ENCODE results near the gene MRPL34. TPM values are rescaled to one million over a fixed set of nuclear protein-coding genes. Genes with fewer than 3 reads are reported as not detected.
A peak's percentile ranks its signal among the peaks of the same experiment; 100 is the strongest.
"Not testable (repeated sequence)": the region's sequence is repeated elsewhere in the genome, so short reads cannot be mapped to it uniquely, and the experiment has no call there.

MRPL34 gene
- total RNA-seq, 1 donor from 2014 or later = 47.7 TPM

DNA sequence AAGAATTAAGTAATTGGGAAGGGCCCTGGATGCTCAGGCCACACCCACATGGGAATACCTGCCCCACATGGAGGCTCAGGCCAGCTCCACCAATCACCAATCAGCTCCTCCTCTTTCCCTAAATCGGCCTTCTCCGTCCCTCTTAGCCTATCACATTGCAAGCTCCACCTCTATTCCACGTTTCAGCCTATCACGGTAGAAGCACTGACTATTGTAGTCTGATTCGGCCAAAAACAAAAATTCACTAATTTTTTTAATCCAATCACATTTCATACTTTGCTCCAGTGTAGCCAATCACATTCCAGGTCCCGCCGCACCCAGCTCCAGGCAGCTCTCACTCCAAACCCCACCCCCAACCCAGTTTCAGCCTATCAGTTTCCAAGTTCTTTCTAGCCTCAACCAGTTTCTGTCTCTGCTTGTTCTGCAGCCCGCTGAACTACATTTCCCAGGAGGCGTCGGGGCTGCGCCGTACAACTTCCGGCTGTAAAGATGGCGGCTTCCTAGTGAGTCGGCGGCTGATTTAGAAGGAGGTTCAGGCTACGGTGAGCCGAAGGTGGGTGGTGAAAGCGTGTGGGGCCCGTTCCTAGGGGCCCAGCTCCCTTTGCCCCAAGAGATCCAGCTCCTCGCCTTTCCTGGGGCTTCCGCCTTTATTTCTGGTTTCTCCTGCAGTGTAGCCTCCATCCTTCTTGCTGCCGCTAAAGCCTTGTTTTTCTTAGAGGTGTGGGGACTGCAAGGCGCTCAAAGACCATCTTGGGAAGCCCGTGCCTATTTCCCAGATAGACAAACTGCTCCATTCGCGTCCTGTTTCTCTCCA lies 38.5 kb upstream of the MRPL34 start, which contains the start of gene BABAM1:
Gene BABAM1 (plus strand): TSS at position 469 of the 814 bp plus-strand sequence. CDS start 1,364 bp downstream, outside the sequence.
- H3K27me3 Mint-ChIP-seq (ENCODE audit: low read depth) = no peaks in the 10 kb centered on the region
- DNase-seq (ENCODE audit: low spot score in 2 of 2, unreplicated experiment in 2 of 2) = peak; percentile 84 to 91
- H3K27ac Mint-ChIP-seq = peak within 1 kb of the TSS; percentile 85
- peaks cover 8% of the 10 kb centered on the region for H3K36me3 Mint-ChIP-seq
- H3K4me1 Mint-ChIP-seq = peaks cover 8% of the 10 kb centered on the region
- H3K9me3 Mint-ChIP-seq = no peaks in the 10 kb centered on the region
- TF ChIP-seq, protein P1, sequence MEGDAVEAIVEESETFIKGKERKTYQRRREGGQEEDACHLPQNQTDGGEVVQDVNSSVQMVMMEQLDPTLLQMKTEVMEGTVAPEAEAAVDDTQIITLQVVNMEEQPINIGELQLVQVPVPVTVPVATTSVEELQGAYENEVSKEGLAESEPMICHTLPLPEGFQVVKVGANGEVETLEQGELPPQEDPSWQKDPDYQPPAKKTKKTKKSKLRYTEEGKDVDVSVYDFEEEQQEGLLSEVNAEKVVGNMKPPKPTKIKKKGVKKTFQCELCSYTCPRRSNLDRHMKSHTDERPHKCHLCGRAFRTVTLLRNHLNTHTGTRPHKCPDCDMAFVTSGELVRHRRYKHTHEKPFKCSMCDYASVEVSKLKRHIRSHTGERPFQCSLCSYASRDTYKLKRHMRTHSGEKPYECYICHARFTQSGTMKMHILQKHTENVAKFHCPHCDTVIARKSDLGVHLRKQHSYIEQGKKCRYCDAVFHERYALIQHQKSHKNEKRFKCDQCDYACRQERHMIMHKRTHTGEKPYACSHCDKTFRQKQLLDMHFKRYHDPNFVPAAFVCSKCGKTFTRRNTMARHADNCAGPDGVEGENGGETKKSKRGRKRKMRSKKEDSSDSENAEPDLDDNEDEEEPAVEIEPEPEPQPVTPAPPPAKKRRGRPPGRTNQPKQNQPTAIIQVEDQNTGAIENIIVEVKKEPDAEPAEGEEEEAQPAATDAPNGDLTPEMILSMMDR (IDR thresholded peaks at IDR 0.05; ENCODE audit: unreplicated experiment) = no peak
- H3K4me3 Mint-ChIP-seq = peak within 1 kb of the TSS; percentile 89

DNA sequence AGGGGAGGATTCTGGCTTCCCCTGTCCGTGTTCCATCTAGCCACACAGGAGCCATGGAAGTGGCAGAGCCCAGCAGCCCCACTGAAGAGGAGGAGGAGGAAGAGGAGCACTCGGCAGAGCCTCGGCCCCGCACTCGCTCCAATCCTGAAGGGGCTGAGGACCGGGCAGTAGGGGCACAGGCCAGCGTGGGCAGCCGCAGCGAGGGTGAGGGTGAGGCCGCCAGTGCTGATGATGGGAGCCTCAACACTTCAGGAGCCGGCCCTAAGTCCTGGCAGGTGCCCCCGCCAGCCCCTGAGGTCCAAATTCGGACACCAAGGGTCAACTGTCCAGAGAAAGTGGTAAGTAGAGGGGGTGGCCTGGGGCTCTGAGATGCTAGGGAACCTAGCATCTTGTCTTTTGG lies 36.9 kb upstream of the MRPL34 start:
- TF ChIP-seq, protein P1 (IDR thresholded peaks at IDR 0.05; ENCODE audit: unreplicated experiment) = no peak
- peak overlapping the region; percentile 89 for H3K4me3 Mint-ChIP-seq
- no peaks in the 10 kb centered on the region for H3K27me3 Mint-ChIP-seq (ENCODE audit: low read depth)
- H3K4me1 Mint-ChIP-seq = peaks cover 8% of the 10 kb centered on the region
- no peaks in the 10 kb centered on the region for H3K9me3 Mint-ChIP-seq
- DNase-seq (ENCODE audit: low spot score in 2 of 2, unreplicated experiment in 2 of 2) = no peak
- peaks cover 10% of the 10 kb centered on the region for H3K36me3 Mint-ChIP-seq
- no peak overlapping the region for H3K27ac Mint-ChIP-seq

DNA sequence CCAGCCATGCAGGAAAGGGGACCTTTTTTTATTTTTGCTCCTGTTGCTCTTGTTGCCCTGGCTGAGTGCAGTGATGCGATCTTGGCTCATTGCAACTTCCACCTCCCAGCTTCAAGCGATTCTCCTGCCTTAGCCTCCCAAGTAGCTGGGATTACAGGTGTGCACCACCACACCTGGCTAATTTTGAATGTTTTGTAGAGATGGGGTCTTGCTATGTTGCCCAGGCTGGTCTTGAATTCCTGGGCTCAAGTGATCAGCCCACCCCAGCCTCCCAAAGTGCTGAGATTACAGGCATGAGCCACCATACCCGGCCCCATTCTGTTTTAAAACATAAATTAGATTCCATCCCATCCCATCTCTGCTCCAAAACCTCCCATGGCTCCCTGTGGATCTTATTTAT lies 30.8 kb upstream of the MRPL34 start:
- H3K27me3 Mint-ChIP-seq (ENCODE audit: low read depth); H3K4me3 Mint-ChIP-seq; H3K9me3 Mint-ChIP-seq; H3K27ac Mint-ChIP-seq; DNase-seq (ENCODE audit: low spot score in 2 of 2, unreplicated experiment in 2 of 2); H3K4me1 Mint-ChIP-seq: not testable (repeated sequence)
- peaks cover 36% of the 10 kb centered on the region for H3K36me3 Mint-ChIP-seq

DNA sequence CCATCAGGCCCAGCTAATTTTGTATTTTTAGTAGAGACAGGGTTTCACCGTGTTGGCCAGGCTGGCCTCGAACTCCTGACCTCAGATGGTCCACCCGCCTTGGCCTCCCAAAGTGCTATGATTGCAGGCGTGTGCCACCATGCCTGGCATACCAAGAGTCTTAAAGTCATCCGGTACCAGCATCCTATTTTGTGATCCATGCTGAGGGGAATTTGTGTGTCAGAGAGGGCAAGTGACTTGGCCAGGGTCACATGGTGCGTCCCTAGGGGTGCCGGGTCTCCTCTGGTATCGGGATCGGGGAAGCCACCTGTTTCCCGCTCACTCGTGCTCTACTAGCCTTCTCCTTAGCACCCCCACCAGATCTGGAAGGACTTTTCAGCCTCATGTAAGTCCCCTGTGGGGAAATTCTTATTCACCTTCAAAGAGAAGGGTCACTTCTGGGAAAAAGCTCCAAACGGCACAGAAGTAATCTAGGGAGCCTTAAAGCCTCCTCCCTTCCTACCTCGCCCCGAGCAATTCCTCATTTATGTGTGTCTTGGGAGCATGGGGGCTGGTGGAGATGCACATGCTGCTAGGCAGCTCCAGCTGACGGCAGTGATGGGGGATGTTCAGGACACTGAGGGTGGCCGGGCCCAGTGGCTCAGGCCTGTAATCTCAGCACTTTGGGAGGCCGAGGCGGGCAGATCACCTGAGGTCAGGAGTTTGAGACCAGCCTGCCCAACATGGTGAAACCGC lies 30.1 kb upstream of the MRPL34 start:
- Mint-ChIP-seq H3K27me3 (ENCODE audit: low read depth) (no peaks in the 10 kb centered on the region), H3K9me3 (no peaks in the 10 kb centered on the region), H3K4me3 (no peak overlapping the region), H3K36me3 (peaks cover 32% of the 10 kb centered on the region), H3K4me1 (no peaks in the 10 kb centered on the region), H3K27ac (no peak overlapping the region)
- TF ChIP-seq, protein P1 (IDR thresholded peaks at IDR 0.05; ENCODE audit: unreplicated experiment) = no peak
- DNase-seq (ENCODE audit: low spot score in 2 of 2, unreplicated experiment in 2 of 2) = no peak

DNA sequence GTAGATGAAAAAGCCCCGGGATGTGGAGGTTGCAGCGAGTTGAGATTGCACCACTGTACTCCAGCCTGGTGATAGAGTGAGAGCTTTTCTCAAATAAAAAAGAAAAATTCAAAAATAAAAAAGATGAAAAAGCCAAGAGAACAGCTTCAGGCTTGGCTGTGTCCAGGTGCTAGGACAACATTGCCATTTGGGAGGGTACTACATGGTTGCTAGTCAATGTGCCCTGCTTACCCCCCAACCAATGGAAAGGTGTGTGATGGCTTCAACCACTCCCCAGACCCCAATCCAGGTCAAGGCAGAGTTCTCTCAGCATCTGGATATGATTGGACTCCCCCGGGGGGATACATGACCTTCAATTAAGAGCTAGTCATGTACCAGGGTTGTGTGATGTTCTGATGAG lies 26.2 kb upstream of the MRPL34 start:
- DNase-seq (ENCODE audit: low spot score in 2 of 2, unreplicated experiment in 2 of 2) = no peak
- no peak overlapping the region for H3K4me3 Mint-ChIP-seq
- no peaks in the 10 kb centered on the region for H3K9me3 Mint-ChIP-seq
- H3K36me3 Mint-ChIP-seq = peaks cover 23% of the 10 kb centered on the region
- peaks cover 2% of the 10 kb centered on the region for H3K4me1 Mint-ChIP-seq
- TF ChIP-seq, protein P1 (IDR thresholded peaks at IDR 0.05; ENCODE audit: unreplicated experiment) = no peak
- H3K27me3 Mint-ChIP-seq (ENCODE audit: low read depth) = peaks cover 11% of the 10 kb centered on the region
- peak overlapping the region; percentile 4 for H3K27ac Mint-ChIP-seq

All from mesothelial cell of epicardium (in vitro differentiated cells).